Measurements from ENCODE around the gene MCTP2.

GRCh38 chr15:94457661-94458060 lies 226.3 kb downstream of the MCTP2 start:
- TF ChIP-seq ZNF548 (tag by site-specific recombination; IDR thresholded peaks at IDR 0.05), result no peak
- TF ChIP-seq CTCF (tag by site-specific recombination; IDR thresholded peaks at IDR 0.05), result no peak
- TF ChIP-seq ZBTB26 (tag by site-specific recombination; optimal IDR thresholded peaks at IDR 0.05), result no peak
- no peak for TF ChIP-seq ZNF404 (tag by site-specific recombination; IDR thresholded peaks at IDR 0.05)
- TF ChIP-seq ZBTB44 (tag by site-specific recombination; IDR thresholded peaks at IDR 0.05), result no peak
- no peak for TF ChIP-seq PRDM1 (tag by site-specific recombination; IDR thresholded peaks at IDR 0.05)
- no peak for TF ChIP-seq KLF8 (tag by site-specific recombination; IDR thresholded peaks at IDR 0.05)
- no peak for TF ChIP-seq TCF7L2 (IDR thresholded peaks at IDR 0.05; ENCODE audit: borderline replicate concordance, low read depth, low read length)
- no peak for TF ChIP-seq ZNF639 (tag by site-specific recombination; IDR thresholded peaks at IDR 0.05)
- no peak for TF ChIP-seq YY1 (tag by site-specific recombination; IDR thresholded peaks at IDR 0.05)
